Smooth muscle cell (in vitro differentiated cells): Measurements from ENCODE around the gene PHC2. TPM values are rescaled to one million over a fixed set of nuclear protein-coding genes. Genes with fewer than 3 reads are reported as not detected.

Experiments
- DNase-seq: peaks from one replicate; lab custom pipeline; 2025; ENCODE audit not compliant: unreplicated experiment; lab: John Stamatoyannopoulos, UW
- H2AFZ ChIP-seq: fragments of 200-600 bp; sonication (generic); 2 replicates; pipeline ENCODE4 v1.6.0; 2016; ENCODE audit warnings: antibody characterized with exemption, low read depth, mild to moderate bottlenecking
- H3F3A ChIP-seq: fragments of 200-600 bp; sonication (generic); 2 replicates; pipeline ENCODE4 v1.6.0; 2017; ENCODE audit warnings: antibody characterized with exemption, low read depth
- H3K27ac ChIP-seq: fragments of 200-600 bp; sonication (generic); 2 replicates; pipeline ENCODE4 v1.5.1; 2016; ENCODE audit warnings: low read depth, mild to moderate bottlenecking
- H3K27me3 ChIP-seq: fragments of 200-600 bp; sonication (generic); 2 replicates; pipeline ENCODE4 v1.6.1; 2016; ENCODE audit warnings: low read depth, mild to moderate bottlenecking
- H3K36me3 ChIP-seq: fragments of 200-600 bp; sonication (generic); 2 replicates; pipeline ENCODE4 v1.5.1; 2016; ENCODE audit warnings: low read depth
- H3K4me1 ChIP-seq: fragments of 200-600 bp; sonication (generic); 2 replicates; pipeline ENCODE4 v1.5.1; 2016; ENCODE audit warnings: low read depth
- H3K4me2 ChIP-seq: fragments of 200-600 bp; sonication (generic); 2 replicates; pipeline ENCODE4 v1.6.0; 2016; ENCODE audit warnings: mild to moderate bottlenecking
- H3K4me3 ChIP-seq: fragments of 200-600 bp; sonication (generic); 2 replicates; pipeline ENCODE4 v1.5.1; 2016; ENCODE audit warnings: mild to moderate bottlenecking
- H3K79me2 ChIP-seq: fragments of 200-600 bp; sonication (generic); 2 replicates; pipeline ENCODE4 v1.6.0; 2016; ENCODE audit warnings: low read depth, mild to moderate bottlenecking
- H3K9ac ChIP-seq: fragments of 200-600 bp; sonication (generic); 2 replicates; pipeline ENCODE4 v1.6.0; 2016; ENCODE audit warnings: low read depth
- H3K9me3 ChIP-seq: fragments of 200-600 bp; sonication (generic); replicated peaks from 2 replicates; pipeline ENCODE4 v1.5.1; 2016; ENCODE audit warnings: low read depth
- H4K20me1 ChIP-seq: fragments of 200-600 bp; sonication (generic); 2 replicates; pipeline ENCODE4 v1.6.0; 2016; ENCODE audit warnings: low read depth
- CTCF ChIP-seq: fragments of 200-600 bp; sonication (generic); IDR thresholded peaks from 2 replicates; pipeline ENCODE4 v1.5.1; 2017; ENCODE audit warnings: borderline replicate concordance, mild to moderate bottlenecking, antibody characterized with exemption; ENCODE audit not compliant: insufficient read depth, poor library complexity, severe bottlenecking
- WGBS: methylation state at CpG from one replicate; pipeline ENCODE4 v1.1.7; 2016; ENCODE audit warnings: low lambda C conversion rate; 5-methylcytosine and 5-hydroxymethylcytosine counted together
- polyA plus RNA-seq: library from polyadenylated mRNA; unstranded; fragments of >200 nt; fragmentation: Nextera tagmentation; extraction: Ambion mirVana; gene quantifications from 2 replicates; pipeline ENCODE4 v1.2.1, GENCODE V29; 2016
- total RNA-seq: library from RNA; depleted of rRNA; stranded (reverse); fragments of >200 nt; gene quantifications from 2 replicates; pipeline ENCODE4 v1.2.3, GENCODE V29; 2014

Gene PHC2
- total and polyA plus RNA-seq, 2 experiments from 2014 or later: 42.4 to 109 TPM

GRCh38 chr1:33306653-33307493 is 124.0 kb downstream of the PHC2 start:
- no peaks in the 10 kb centered on the region for H3K4me1 ChIP-seq
- peak overlapping the region; percentile 35 for H3K4me3 ChIP-seq
- H3K27me3 ChIP-seq: peaks cover 7% of the 10 kb centered on the region
- H3K36me3 ChIP-seq: no peaks in the 10 kb centered on the region
- TF ChIP-seq CTCF: no peak
- no peaks in the 10 kb centered on the region for H3K79me2 ChIP-seq
- H4K20me1 ChIP-seq: no peaks in the 10 kb centered on the region
- WGBS: 45% methylated on average over 105 of the region's 113 CpGs
- H3K9ac ChIP-seq: no peak overlapping the region
- DNase-seq: no peak
- H2AFZ ChIP-seq: no peak overlapping the region
- H3K9me3 ChIP-seq: no peaks in the 10 kb centered on the region
- no peak overlapping the region for H3K27ac ChIP-seq
- H3F3A ChIP-seq: no peaks in the 10 kb centered on the region
- H3K4me2 ChIP-seq: peak overlapping the region; percentile 84

GRCh38 chr1:33305816-33306652 is 124.9 kb downstream of the PHC2 start:
- Histone ChIP-seq H3K4me2 (peak overlapping the region; percentile 84), H3K9me3 (no peaks in the 10 kb centered on the region), H3K79me2 (no peaks in the 10 kb centered on the region), H3K9ac (no peak overlapping the region), H3F3A (no peaks in the 10 kb centered on the region), H3K4me1 (no peaks in the 10 kb centered on the region), H3K4me3 (peak overlapping the region; percentile 35), H2AFZ (no peak overlapping the region), H4K20me1 (no peaks in the 10 kb centered on the region), H3K27ac (no peak overlapping the region), H3K36me3 (no peaks in the 10 kb centered on the region), H3K27me3 (peaks cover 7% of the 10 kb centered on the region)
- no peak for TF ChIP-seq CTCF
- 65% methylated on average over 20 of the region's 20 CpGs for WGBS
- no peak for DNase-seq

GRCh38 chr1:33305016-33305415 is 125.9 kb downstream of the PHC2 start:
- H2AFZ ChIP-seq: no peak overlapping the region
- H3K9ac ChIP-seq: no peak overlapping the region
- H3K4me2 ChIP-seq: no peak overlapping the region
- H3K79me2 ChIP-seq: no peaks in the 10 kb centered on the region
- no peak for DNase-seq
- H3K4me1 ChIP-seq: no peaks in the 10 kb centered on the region
- 89% methylated on average over 5 of the region's 5 CpGs for WGBS
- no peaks in the 10 kb centered on the region for H3F3A ChIP-seq
- no peak for TF ChIP-seq CTCF
- no peak overlapping the region for H3K27ac ChIP-seq
- no peaks in the 10 kb centered on the region for H3K36me3 ChIP-seq
- no peaks in the 10 kb centered on the region for H4K20me1 ChIP-seq
- peaks cover 7% of the 10 kb centered on the region for H3K27me3 ChIP-seq
- H3K4me3 ChIP-seq: no peak overlapping the region
- no peaks in the 10 kb centered on the region for H3K9me3 ChIP-seq
